AG20443 (cell line): ENCODE results near the gene PRICKLE3.
"Not testable (repeated sequence)": the region's sequence is repeated elsewhere in the genome, so short reads cannot be mapped to it uniquely, and the experiment has no call there.

Experiments
- DNase-seq: peaks from one replicate; pipeline ENCODE4 v3.0.0; 2012; ENCODE audit warnings: low spot score, mixed read lengths

The PRICKLE3 gene

GRCh38 chrX:49178537-49178936, 7.6 kb downstream of the PRICKLE3 start:
- DNase-seq, result no peak

GRCh38 chrX:49177873-49178480, 8.2 kb downstream of the PRICKLE3 start:
- no peak for DNase-seq

- DNase-seq, result no peak
Observed at GRCh38 chrX:49177338-49177833, 8.8 kb downstream of the PRICKLE3 start.

- no peak for DNase-seq
Observed at GRCh38 chrX:49176421-49177326, 9.5 kb downstream of the PRICKLE3 start.

- no peak for DNase-seq
Observed at GRCh38 chrX:49175435-49176274, 10.5 kb downstream of the PRICKLE3 start.

- no peak for DNase-seq
Observed at GRCh38 chrX:49174723-49175122, 11.4 kb downstream of the PRICKLE3 start.

GRCh38 chrX:49173544-49173943, 12.6 kb downstream of the PRICKLE3 start:
- not testable (repeated sequence) for DNase-seq

GRCh38 chrX:49172280-49172780, 13.8 kb downstream of the PRICKLE3 start:
- DNase-seq, result peak; percentile 64

- peak; percentile 51 for DNase-seq
Observed at GRCh38 chrX:49171752-49172279, 14.4 kb downstream of the PRICKLE3 start, which contains the start of gene PLP2. TSS of gene PLP2 (plus strand) at chrX:49171898. CDS start at chrX:49172001, 103 bp downstream.

- DNase-seq, result no peak
Observed at GRCh38 chrX:49167740-49168108, 18.4 kb downstream of the PRICKLE3 start.

- DNase-seq, result peak; percentile 67
Observed at GRCh38 chrX:49166914-49167739, 19.0 kb downstream of the PRICKLE3 start.

GRCh38 chrX:49165901-49166881, 20.0 kb downstream of the PRICKLE3 start:
- peak; percentile 16 for DNase-seq

- DNase-seq, result no peak
Observed at GRCh38 chrX:49164589-49165360, 21.4 kb downstream of the PRICKLE3 start.

- DNase-seq, result peak; percentile 82
Observed at GRCh38 chrX:49163555-49164419, 22.4 kb downstream of the PRICKLE3 start.

GRCh38 chrX:49162620-49163019, 23.6 kb downstream of the PRICKLE3 start, which contains the start of gene MAGIX:
TSS of gene MAGIX (plus strand) at chrX:49162758. CDS start at chrX:49162890, 132 bp downstream.
- no peak for DNase-seq

GRCh38 chrX:49161632-49162031, 24.5 kb downstream of the PRICKLE3 start:
- no peak for DNase-seq

GRCh38 chrX:49160908-49161307, 25.3 kb downstream of the PRICKLE3 start:
- DNase-seq, result no peak

GRCh38 chrX:49157194-49157593, 29.0 kb downstream of the PRICKLE3 start:
- no peak for DNase-seq
